Neural cell (in vitro differentiated cells): ENCODE measurements around the gene SPP2. TPM values are rescaled to one million over a fixed set of nuclear protein-coding genes. Genes with fewer than 3 reads are reported as not detected.

Experiments
- H2AFZ ChIP-seq: fragments of 200-600, 300-800 bp; sonication (generic), shearing (Covaris generic); 2 replicates; pipeline ENCODE4 v1.6.0; 2014; ENCODE audit warnings: low read depth, mild to moderate bottlenecking, antibody characterized with exemption, low read length, moderate library complexity
- H3F3A ChIP-seq: fragments of 200-600 bp; shearing (Covaris generic); 2 replicates; pipeline ENCODE4 v1.6.1; 2016; ENCODE audit warnings: mild to moderate bottlenecking, moderate library complexity, mixed read lengths, antibody characterized with exemption, low read length; ENCODE audit not compliant: insufficient read depth, poor library complexity, severe bottlenecking
- H3K27ac ChIP-seq: fragments of 200-600, 300-800 bp; sonication (generic), shearing (Covaris generic); 2 replicates; pipeline ENCODE4 v1.5.1; 2014; ENCODE audit warnings: mild to moderate bottlenecking, low read length, moderate library complexity
- H3K27me3 ChIP-seq: fragments of 300-800, 200-600 bp; sonication (generic), shearing (Covaris generic); 2 replicates; pipeline ENCODE4 v1.6.0; 2014; ENCODE audit warnings: mild to moderate bottlenecking, low read depth, low read length, moderate library complexity; ENCODE audit not compliant: insufficient read depth
- H3K36me3 ChIP-seq: fragments of 300-800, 200-600 bp; sonication (generic), shearing (Covaris generic); 2 replicates; pipeline ENCODE4 v1.5.1; 2014; ENCODE audit warnings: mild to moderate bottlenecking, antibody characterized with exemption, low read length, moderate library complexity; ENCODE audit not compliant: insufficient read depth
- H3K4me2 ChIP-seq: fragments of 300-800, 200-600 bp; sonication (generic), shearing (Covaris generic); 2 replicates; pipeline ENCODE4 v1.6.0; 2014; ENCODE audit warnings: mild to moderate bottlenecking, low read length
- H3K4me3 ChIP-seq: fragments of 300-800, 200-600 bp; sonication (generic), shearing (Covaris generic); 2 replicates; pipeline ENCODE4 v1.5.1; 2014; ENCODE audit warnings: mild to moderate bottlenecking, low read length, moderate library complexity
- H3K79me2 ChIP-seq: fragments of 200-600 bp; shearing (Covaris generic); replicated peaks from 2 replicates; pipeline ENCODE4 v1.6.0; 2014; ENCODE audit warnings: mild to moderate bottlenecking, low read length, moderate library complexity; ENCODE audit not compliant: insufficient read depth
- H3K9ac ChIP-seq: fragments of 300-800, 200-600 bp; sonication (generic), shearing (Covaris generic); 2 replicates; pipeline ENCODE4 v1.6.1; 2016; ENCODE audit warnings: mild to moderate bottlenecking, low read length, mixed read lengths
- H3K9me2 ChIP-seq: fragments of 200-600 bp; shearing (Covaris generic); 2 replicates; pipeline ENCODE4 v1.6.1; 2016; ENCODE audit warnings: mild to moderate bottlenecking, low read length, mixed read lengths; ENCODE audit not compliant: insufficient read depth
- H3K9me3 ChIP-seq: fragments of 200-600, 300-800 bp; sonication (generic), shearing (Covaris generic); 2 replicates; pipeline ENCODE4 v1.6.1; 2016; ENCODE audit warnings: mild to moderate bottlenecking, mixed run types, low read length, moderate library complexity, mixed read lengths
- H4K20me1 ChIP-seq: fragments of 200-600 bp; shearing (Covaris generic); 2 replicates; pipeline ENCODE4 v1.6.1; 2016; ENCODE audit warnings: mild to moderate bottlenecking, mixed run types; ENCODE audit not compliant: insufficient read depth
- CTCF ChIP-seq: fragments of 450-650 bp; IDR thresholded peaks from 2 replicates; pipeline ENCODE4 v1.5.1; 2014; ENCODE audit warnings: antibody characterized with exemption, mild to moderate bottlenecking, moderate library complexity; ENCODE audit not compliant: poor library complexity, severe bottlenecking
- EP300 ChIP-seq: fragments of 450-650 bp; conservative IDR thresholded peaks from 2 replicates; pipeline ENCODE4 v1.6.1; 2014; ENCODE audit warnings: antibody characterized with exemption, mild to moderate bottlenecking, moderate library complexity; ENCODE audit not compliant: poor library complexity, severe bottlenecking
- EZH2 ChIP-seq: fragments of 200-600, 300-800 bp; shearing (Covaris generic), sonication (generic); IDR thresholded peaks from 2 replicates; pipeline ENCODE4 v1.6.1; 2014; ENCODE audit warnings: antibody characterized with exemption, low read length, borderline replicate concordance, mild to moderate bottlenecking; ENCODE audit not compliant: insufficient read depth, poor library complexity, severe bottlenecking
- MXI1 ChIP-seq: fragments of 450-650 bp; conservative IDR thresholded peaks from 2 replicates; pipeline ENCODE4 v1.6.1; 2014; ENCODE audit warnings: antibody characterized with exemption, mild to moderate bottlenecking; ENCODE audit not compliant: poor library complexity, severe bottlenecking
- POLR2AphosphoS5 ChIP-seq: IDR thresholded peaks from 2 replicates; pipeline ENCODE4 v1.6.1; 2012
- RAD21 ChIP-seq: fragments of 450-650 bp; conservative IDR thresholded peaks from 2 replicates; pipeline ENCODE4 v1.6.1; 2014; ENCODE audit warnings: antibody characterized with exemption, mild to moderate bottlenecking, moderate library complexity
- REST ChIP-seq: IDR thresholded peaks from 2 replicates; pipeline ENCODE4 v1.6.1; 2012; ENCODE audit warnings: borderline replicate concordance
- SMC3 ChIP-seq: fragments of 450-650 bp; conservative IDR thresholded peaks from 2 replicates; pipeline ENCODE4 v1.6.1; 2014; ENCODE audit warnings: antibody characterized with exemption, mild to moderate bottlenecking, moderate library complexity; ENCODE audit not compliant: poor library complexity
- TAF1 ChIP-seq: IDR thresholded peaks from 2 replicates; pipeline ENCODE4 v1.6.1; 2012; ENCODE audit warnings: low read depth
- polyA plus RNA-seq: library from polyadenylated mRNA; depleted of rRNA; stranded (reverse); fragments of >200 nt; gene quantifications from 2 replicates; pipeline ENCODE4 v1.2.3, GENCODE V29; 2014

The SPP2 gene
- polyA plus RNA-seq, 1 donor from 2014 or later = not detected

DNA sequence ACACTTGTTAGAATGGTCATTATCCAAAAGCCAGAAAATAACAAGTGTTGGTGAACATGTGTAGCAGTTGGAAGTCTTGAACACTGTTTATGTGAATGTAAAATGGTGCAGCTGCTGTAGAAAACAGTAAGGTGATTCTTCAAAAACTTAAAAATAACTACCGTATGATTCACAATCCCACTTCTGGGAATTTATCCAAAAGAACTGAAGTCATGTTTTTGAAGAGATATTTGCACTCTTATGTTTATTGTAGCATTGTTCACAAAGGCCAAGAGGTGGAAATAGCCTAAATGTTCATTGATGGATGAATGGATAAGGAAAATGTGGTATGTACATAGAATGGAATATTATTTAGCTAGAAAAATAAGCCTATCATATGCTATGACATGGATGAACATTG, 6.3 kb upstream of the SPP2 start:
- Histone ChIP-seq H3K9ac (no peak overlapping the region), H3K27me3 (no peaks in the 10 kb centered on the region), H3K4me2 (no peak overlapping the region), H3K9me3 (no peaks in the 10 kb centered on the region), H3K27ac (no peak overlapping the region), H3K9me2 (no peaks in the 10 kb centered on the region), H3K4me3 (no peak overlapping the region), H3K79me2 (no peaks in the 10 kb centered on the region), H3F3A (no peaks in the 10 kb centered on the region), H3K36me3 (no peaks in the 10 kb centered on the region), H2AFZ (no peak overlapping the region), H4K20me1 (no peaks in the 10 kb centered on the region)
- TF ChIP-seq EZH2 (no peak), TAF1 (no peak), EP300 (no peak), POLR2AphosphoS5 (no peak), CTCF (no peak), MXI1 (no peak), RAD21 (no peak), SMC3 (no peak), REST (no peak)

DNA sequence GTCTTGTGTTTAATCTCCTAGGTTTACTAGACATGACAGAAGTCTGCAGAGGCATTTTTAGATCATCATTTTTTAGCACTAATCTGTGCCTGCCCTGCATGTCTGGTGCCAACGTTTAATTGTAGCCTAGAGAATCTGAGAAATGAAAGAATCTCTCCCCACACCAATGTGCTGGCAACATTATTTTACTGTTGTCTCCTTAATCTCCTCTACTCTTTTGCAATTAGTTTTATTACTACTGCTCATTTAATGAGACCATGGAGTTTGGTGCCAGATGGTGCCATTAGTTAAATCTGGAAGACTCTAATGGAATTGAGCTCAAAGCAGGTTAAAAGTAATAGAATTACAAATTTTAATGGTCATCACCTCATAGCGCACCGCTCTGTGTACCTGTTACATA, 4.0 kb upstream of the SPP2 start:
- no peaks in the 10 kb centered on the region for H3K9me3 ChIP-seq
- H3K36me3 ChIP-seq = no peaks in the 10 kb centered on the region
- H3K27ac ChIP-seq = no peak overlapping the region
- no peaks in the 10 kb centered on the region for H3F3A ChIP-seq
- H3K27me3 ChIP-seq = no peaks in the 10 kb centered on the region
- H2AFZ ChIP-seq = no peak overlapping the region
- TF ChIP-seq SMC3 = no peak
- TF ChIP-seq MXI1 = no peak
- no peak for TF ChIP-seq TAF1
- TF ChIP-seq EZH2 = no peak
- no peak for TF ChIP-seq EP300
- no peaks in the 10 kb centered on the region for H3K79me2 ChIP-seq
- no peak overlapping the region for H3K4me3 ChIP-seq
- no peaks in the 10 kb centered on the region for H3K9me2 ChIP-seq
- no peaks in the 10 kb centered on the region for H4K20me1 ChIP-seq
- no peak overlapping the region for H3K4me2 ChIP-seq
- H3K9ac ChIP-seq = no peak overlapping the region

GRCh38 chr2:234047361-234047760, 3.1 kb upstream of the SPP2 start:
- Histone ChIP-seq H4K20me1 (no peaks in the 10 kb centered on the region), H3K4me3 (no peak overlapping the region), H3K79me2 (no peaks in the 10 kb centered on the region), H3F3A (no peaks in the 10 kb centered on the region), H3K27me3 (no peaks in the 10 kb centered on the region), H3K9me3 (no peaks in the 10 kb centered on the region), H3K36me3 (no peaks in the 10 kb centered on the region), H3K9ac (no peak overlapping the region), H3K4me2 (no peak overlapping the region), H3K27ac (no peak overlapping the region), H3K9me2 (no peaks in the 10 kb centered on the region), H2AFZ (no peak overlapping the region)
- TF ChIP-seq MXI1 = no peak
- TF ChIP-seq EP300 = no peak
- no peak for TF ChIP-seq RAD21
- TF ChIP-seq EZH2 = no peak
- TF ChIP-seq TAF1 = no peak
- no peak for TF ChIP-seq CTCF
- no peak for TF ChIP-seq POLR2AphosphoS5
- no peak for TF ChIP-seq REST
- TF ChIP-seq SMC3 = no peak
